ENCODE measurements around the gene TUBB3. TPM values are rescaled to one million over a fixed set of nuclear protein-coding genes. Genes with fewer than 3 reads are reported as not detected.

The TUBB3 gene
- polyA plus RNA-seq, 1 experiment: 108 TPM

DNA sequence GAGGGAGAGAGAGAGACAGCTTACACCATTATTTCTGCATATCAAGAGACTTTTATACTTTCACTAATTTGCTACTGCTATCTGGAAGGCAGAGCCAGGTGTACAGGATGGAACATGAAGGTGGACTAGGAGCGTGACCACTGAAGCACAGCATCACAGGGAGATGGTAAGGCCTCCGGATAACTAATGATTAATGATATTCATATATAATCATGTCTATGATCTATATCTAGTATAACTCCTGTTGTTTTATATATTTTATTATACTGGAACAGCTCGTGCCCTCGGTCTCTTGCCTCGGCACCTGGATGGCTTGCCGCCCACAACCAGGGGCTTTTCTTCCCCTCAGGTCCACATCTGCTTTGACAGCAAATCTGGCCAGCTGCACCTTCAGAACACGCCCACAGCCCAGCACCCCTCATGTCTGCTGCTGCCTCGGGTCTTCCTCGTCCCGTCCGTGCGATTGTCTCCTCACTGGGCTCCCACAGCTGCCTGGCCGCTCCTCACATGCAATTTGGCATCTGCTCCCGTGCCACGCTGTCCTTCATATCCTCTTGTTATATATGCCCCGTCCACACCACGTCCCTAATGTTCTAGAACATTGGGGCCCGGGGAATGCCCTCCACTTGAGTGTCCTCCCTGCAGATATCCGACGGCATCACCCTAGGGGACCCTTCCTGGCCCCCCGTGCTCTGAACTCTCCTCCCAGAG, 15.2 kb downstream of the TUBB3 start:
- POLR2A ChIA-PET: no interaction called here
- H3K27me3 ChIP-seq (ENCODE audit: control insufficient read depth, insufficient read depth, low read length): no peaks in the 10 kb centered on the region
- CTCF ChIA-PET: interaction anchor here (1.2 kb wide), 1 partner anchor 10 kb away, joined by 3 read pairs; no protein-coding TSS in a partner anchor
- H3K36me3 ChIP-seq (ENCODE audit: control insufficient read depth, insufficient read depth, low read length): peaks cover 16% of the 10 kb centered on the region
- no peak for DNase-seq (ENCODE audit: low read depth)
- TF ChIP-seq CTCF (IDR thresholded peaks at IDR 0.05; ENCODE audit: insufficient read depth, low read depth, low read length): no peak
- no peak overlapping the region for H3K4me3 ChIP-seq (ENCODE audit: low read depth, low read length)

- no peak for TF ChIP-seq CTCF (IDR thresholded peaks at IDR 0.05; ENCODE audit: insufficient read depth, low read depth, low read length)
- POLR2A ChIA-PET: no interaction called here
- no peak overlapping the region for H3K4me3 ChIP-seq (ENCODE audit: low read depth, low read length)
- no peaks in the 10 kb centered on the region for H3K36me3 ChIP-seq (ENCODE audit: control insufficient read depth, insufficient read depth, low read length)
- CTCF ChIA-PET: no interaction called here
- no peaks in the 10 kb centered on the region; the same call in 1 of the 2 replicates for H3K27me3 ChIP-seq (ENCODE audit: control insufficient read depth, insufficient read depth, low read length)
- no peak for DNase-seq (ENCODE audit: low read depth)
Observed at GRCh38 chr16:89944773-89945172, 21.6 kb downstream of the TUBB3 start.

- POLR2A ChIA-PET: no interaction called here
- CTCF ChIA-PET: no interaction called here
Observed at GRCh38 chr16:89945654-89946053, 22.5 kb downstream of the TUBB3 start.

DNA sequence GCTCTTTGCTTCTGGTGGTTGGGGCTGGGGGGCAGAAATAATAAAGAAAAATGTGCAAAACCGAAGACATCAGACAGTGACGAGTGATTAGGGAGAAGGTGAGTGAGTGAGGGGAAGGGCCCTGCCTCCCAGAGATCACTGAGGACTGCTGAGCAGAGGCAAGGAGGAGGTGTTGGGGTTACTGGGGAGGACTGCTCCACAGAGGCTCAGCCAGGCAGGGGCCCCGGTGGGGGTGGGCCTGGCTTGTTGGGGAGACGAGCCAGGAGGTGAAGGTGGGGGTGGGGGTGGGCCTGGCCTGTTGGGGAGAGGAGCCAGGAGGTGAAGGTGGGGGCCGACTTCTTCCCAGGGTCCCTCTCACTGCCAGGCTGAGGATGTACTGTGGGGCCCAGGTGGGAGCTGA, 23.4 kb downstream of the TUBB3 start:
- H3K36me3 ChIP-seq (ENCODE audit: control insufficient read depth, insufficient read depth, low read length): no peaks in the 10 kb centered on the region
- DNase-seq (ENCODE audit: low read depth): no peak
- no peak overlapping the region for H3K4me3 ChIP-seq (ENCODE audit: low read depth, low read length)
- POLR2A ChIA-PET: no interaction called here
- CTCF ChIA-PET: no interaction called here
- TF ChIP-seq CTCF (IDR thresholded peaks at IDR 0.05; ENCODE audit: insufficient read depth, low read depth, low read length): no peak
- H3K27me3 ChIP-seq (ENCODE audit: control insufficient read depth, insufficient read depth, low read length): no peaks in the 10 kb centered on the region; the same call in 1 of the 2 replicates

More at GRCh38 chr16:89945654-89946053, 22.5 kb downstream of the TUBB3 start:
- Histone ChIP-seq H3K4me3 (ENCODE audit: low read depth, low read length) (no peak overlapping the region), H3K36me3 (ENCODE audit: control insufficient read depth, insufficient read depth, low read length) (no peaks in the 10 kb centered on the region), H3K27me3 (ENCODE audit: control insufficient read depth, insufficient read depth, low read length) (no peaks in the 10 kb centered on the region; the same call in 1 of the 2 replicates)
- TF ChIP-seq CTCF (IDR thresholded peaks at IDR 0.05; ENCODE audit: insufficient read depth, low read depth, low read length): no peak
- no peak for DNase-seq (ENCODE audit: low read depth)

DNA sequence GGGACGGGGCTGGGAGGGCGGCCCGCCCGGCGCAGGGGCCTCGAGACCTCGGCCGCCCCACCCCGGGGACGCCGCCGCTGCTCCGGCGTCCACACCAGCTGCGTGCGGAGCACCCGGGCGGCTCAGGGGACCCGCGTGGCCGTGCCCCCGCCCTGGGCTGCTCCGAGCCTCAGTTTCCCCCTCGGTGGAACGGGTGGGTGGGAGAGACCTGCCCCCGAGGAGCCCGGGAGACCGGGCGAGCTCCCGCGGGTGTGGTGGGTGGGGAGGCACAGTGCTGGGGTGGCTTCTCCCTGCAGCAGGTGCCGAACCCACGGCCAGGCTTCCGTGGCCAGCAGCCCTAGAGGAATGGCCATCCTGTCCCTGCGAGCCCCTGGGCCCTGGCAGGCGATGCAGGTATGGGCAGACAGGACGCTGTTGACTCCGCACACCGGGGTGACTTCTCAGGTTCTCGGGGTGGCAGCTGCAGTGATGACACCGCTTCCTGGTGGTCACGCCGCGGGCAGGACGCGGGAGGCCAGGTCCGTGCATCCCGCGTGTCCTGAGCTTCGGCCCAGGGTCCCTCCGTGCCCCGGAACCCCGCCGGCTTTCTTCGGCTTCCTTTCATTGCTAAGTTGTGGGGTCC, 26.1 kb downstream of the TUBB3 start:
- no peak for TF ChIP-seq CTCF (IDR thresholded peaks at IDR 0.05; ENCODE audit: insufficient read depth, low read depth, low read length)
- POLR2A ChIA-PET: no interaction called here
- CTCF ChIA-PET: interaction anchor here (1.3 to 1.4 kb wide), 2 partner anchors 13 to 39 kb away, joined by 3 read pairs; no protein-coding TSS in a partner anchor
- peak overlapping the region; percentile 74 for H3K4me3 ChIP-seq (ENCODE audit: low read depth, low read length)
- H3K27me3 ChIP-seq (ENCODE audit: control insufficient read depth, insufficient read depth, low read length): no peaks in the 10 kb centered on the region; the same call in 1 of the 2 replicates
- 0 out of 2 replicates have a peak, but pooled peaks cover 1% of the 10 kb centered on the region for H3K36me3 ChIP-seq (ENCODE audit: control insufficient read depth, insufficient read depth, low read length)
- DNase-seq (ENCODE audit: low read depth): no peak

Data from BJ (cell line).